ENCODE measurements around the gene PRIMA1. TPM values are rescaled to one million over a fixed set of nuclear protein-coding genes. Genes with fewer than 3 reads are reported as not detected.

PRIMA1 gene
- total RNA-seq, 1 donor from 2014 or later, result 1.9 TPM

- Histone ChIP-seq H3K36me3 (no peaks in the 10 kb centered on the region), H3K27ac (no peak overlapping the region), H3K4me1 (no peaks in the 10 kb centered on the region), H3K9me3 (no peaks in the 10 kb centered on the region), H3K4me3 (no peak overlapping the region), H3K27me3 (peaks cover 9% of the 10 kb centered on the region)
- ATAC-seq (no peak), DNase-seq (no peak)
- no peak for TF ChIP-seq CTCF (IDR thresholded peaks at IDR 0.05)
- intact Hi-C loops (cut with DNase I), result no loop called here
These were observed 46.6 kb downstream of the PRIMA1 start for GRCh38 chr14:93741556-93742230.

GRCh38 chr14:93737634-93738033 lies 50.7 kb downstream of the PRIMA1 start:
- H3K4me3 ChIP-seq, result no peak overlapping the region
- H3K27me3 ChIP-seq, result no peaks in the 10 kb centered on the region
- H3K4me1 ChIP-seq, result no peaks in the 10 kb centered on the region
- intact Hi-C loops (cut with DNase I), result no loop called here
- ATAC-seq (no peak), DNase-seq (no peak)
- H3K9me3 ChIP-seq, result no peaks in the 10 kb centered on the region
- no peak overlapping the region for H3K27ac ChIP-seq
- no peaks in the 10 kb centered on the region for H3K36me3 ChIP-seq
- TF ChIP-seq CTCF (IDR thresholded peaks at IDR 0.05), result no peak

- no peaks in the 10 kb centered on the region for H3K9me3 ChIP-seq
- H3K4me1 ChIP-seq, result no peaks in the 10 kb centered on the region
- H3K27ac ChIP-seq, result no peak overlapping the region
- H3K4me3 ChIP-seq, result no peak overlapping the region
- no peak for DNase-seq
- intact Hi-C loops (cut with DNase I), result no loop called here
- no peak for TF ChIP-seq CTCF (IDR thresholded peaks at IDR 0.05)
- H3K27me3 ChIP-seq, result no peaks in the 10 kb centered on the region
- no peaks in the 10 kb centered on the region for H3K36me3 ChIP-seq
- ATAC-seq, result no peak
These were observed 51.8 kb downstream of the PRIMA1 start for GRCh38 chr14:93736378-93737014.

GRCh38 chr14:93735206-93735605 lies 53.1 kb downstream of the PRIMA1 start:
- H3K4me3 ChIP-seq, result no peak overlapping the region
- no peak for DNase-seq
- no peak overlapping the region for H3K27ac ChIP-seq
- ATAC-seq, result no peak
- H3K9me3 ChIP-seq, result no peaks in the 10 kb centered on the region
- no peaks in the 10 kb centered on the region for H3K4me1 ChIP-seq
- TF ChIP-seq CTCF (IDR thresholded peaks at IDR 0.05), result no peak
- no peaks in the 10 kb centered on the region for H3K27me3 ChIP-seq
- intact Hi-C loops (cut with DNase I), result no loop called here
- no peaks in the 10 kb centered on the region for H3K36me3 ChIP-seq

- H3K27ac ChIP-seq, result no peak overlapping the region
- H3K27me3 ChIP-seq, result no peaks in the 10 kb centered on the region
- ATAC-seq (no peak), DNase-seq (no peak)
- H3K4me3 ChIP-seq, result no peak overlapping the region
- H3K9me3 ChIP-seq, result no peaks in the 10 kb centered on the region
- intact Hi-C loops (cut with DNase I), result no loop called here
- TF ChIP-seq CTCF (IDR thresholded peaks at IDR 0.05), result no peak
- H3K36me3 ChIP-seq, result no peaks in the 10 kb centered on the region
- H3K4me1 ChIP-seq, result no peaks in the 10 kb centered on the region
These were observed 54.0 kb downstream of the PRIMA1 start for GRCh38 chr14:93734086-93734822.
